Right atrium auricular region (tissue), 2 donors: ENCODE results near the gene DPP3. TPM values are rescaled to one million over a fixed set of nuclear protein-coding genes. Genes with fewer than 3 reads are reported as not detected.

Experiments
- DNase-seq: peaks from one replicate; pipeline ENCODE4 v3.0.0-alpha.2; 2019; ENCODE audit warnings: low spot score
- H3K27ac ChIP-seq, 2 donors: fragments of 200-600 bp; sonication (generic); 1 replicate in 1 of 2; 2 replicates in 1 of 2; pipeline ENCODE4 v1.5.1; 2016 to 2019
- H3K27me3 ChIP-seq, 2 donors: fragments of 200-600 bp; sonication (generic); one replicate each; pipeline versions ENCODE4 v1.5.1 to v1.6.0; 2017 to 2019
- H3K36me3 ChIP-seq: fragments of 200-600 bp; sonication (generic); one replicate; pipeline ENCODE4 v1.5.1; 2016
- H3K4me1 ChIP-seq, 2 donors: fragments of 200-600 bp; sonication (generic); one replicate each; pipeline versions ENCODE4 v1.5.1 to v1.6.0; 2017 to 2019
- H3K4me3 ChIP-seq, 2 donors: fragments of 200-600 bp; sonication (generic); 1 replicate in 1 of 2; 2 replicates in 1 of 2; pipeline ENCODE4 v1.5.1; 2017 to 2019; ENCODE audit warnings: mild to moderate bottlenecking in 1 of 2, moderate library complexity in 1 of 2
- H3K9me3 ChIP-seq, 2 donors: fragments of 200-600 bp; sonication (generic); one replicate each; pipeline ENCODE4 v1.5.1; 2019
- CTCF ChIP-seq, 2 donors: fragments of 200-600 bp; sonication (generic); IDR thresholded peaks; one replicate each; pipeline ENCODE4 v1.5.1; 2019; ENCODE audit warnings: antibody characterized with exemption in 2 of 2
- total RNA-seq, 2 donors: library from RNA; depleted of rRNA; stranded (reverse); fragments of >200 nt; gene quantifications; one replicate each; pipeline ENCODE4 v1.1.0, GENCODE V29; 2016

The DPP3 gene
- total RNA-seq, 2 donors from 2014 or later: 8.2 to 11.1 TPM

GRCh38 chr11:66491315-66491935, 11.2 kb downstream of the DPP3 start:
- no peak overlapping the region for H3K4me3 ChIP-seq
- H3K4me1 ChIP-seq: no peaks in the 10 kb centered on the region
- H3K27ac ChIP-seq: no peak overlapping the region
- H3K27me3 ChIP-seq: no peaks in the 10 kb centered on the region
- peak in 1 of 2 donors; percentile 20 for TF ChIP-seq CTCF (IDR thresholded peaks at IDR 0.05)
- no peaks in the 10 kb centered on the region for H3K9me3 ChIP-seq
- no peak for DNase-seq
- H3K36me3 ChIP-seq: peaks cover 6% of the 10 kb centered on the region

- Histone ChIP-seq H3K27ac (no peak overlapping the region), H3K4me3 (no peak overlapping the region), H3K4me1 (no peaks in the 10 kb centered on the region), H3K27me3 (no peaks in the 10 kb centered on the region), H3K9me3 (no peaks in the 10 kb centered on the region), H3K36me3 (peaks cover 6% of the 10 kb centered on the region)
- DNase-seq: no peak
- TF ChIP-seq CTCF (IDR thresholded peaks at IDR 0.05): no peak
Measured at GRCh38 chr11:66492161-66492865, 12.1 kb downstream of the DPP3 start.

GRCh38 chr11:66493130-66493529, 12.9 kb downstream of the DPP3 start:
- Histone ChIP-seq H3K9me3 (no peaks in the 10 kb centered on the region), H3K27ac (no peak overlapping the region), H3K36me3 (peaks cover 6% of the 10 kb centered on the region), H3K27me3 (no peaks in the 10 kb centered on the region), H3K4me1 (no peaks in the 10 kb centered on the region), H3K4me3 (no peak overlapping the region)
- DNase-seq: no peak
- TF ChIP-seq CTCF (IDR thresholded peaks at IDR 0.05): no peak

GRCh38 chr11:66494458-66494857, 14.2 kb downstream of the DPP3 start:
- Histone ChIP-seq H3K27me3 (no peaks in the 10 kb centered on the region), H3K36me3 (peaks cover 6% of the 10 kb centered on the region), H3K4me3 (no peak overlapping the region), H3K4me1 (no peaks in the 10 kb centered on the region), H3K9me3 (no peaks in the 10 kb centered on the region), H3K27ac (no peak overlapping the region)
- TF ChIP-seq CTCF (IDR thresholded peaks at IDR 0.05): no peak
- DNase-seq: no peak

GRCh38 chr11:66494935-66495334, 14.7 kb downstream of the DPP3 start:
- Histone ChIP-seq H3K27ac (no peak overlapping the region), H3K4me1 (no peaks in the 10 kb centered on the region), H3K36me3 (peaks cover 6% of the 10 kb centered on the region), H3K9me3 (no peaks in the 10 kb centered on the region), H3K4me3 (no peak overlapping the region), H3K27me3 (no peaks in the 10 kb centered on the region)
- DNase-seq: no peak
- no peak for TF ChIP-seq CTCF (IDR thresholded peaks at IDR 0.05)
